IMR-90 (cell line): ENCODE data around the gene MPC1. TPM values are rescaled to one million over a fixed set of nuclear protein-coding genes. Genes with fewer than 3 reads are reported as not detected.

ENCODE experiments used
- ATAC-seq: fragments of 200-7000 bp; cut with Tn5 transposase; 2 replicates; pipeline ENCODE4 v1.9.1; 2020; ENCODE audit warnings: low read depth, mild to moderate bottlenecking, moderate library complexity
- BruUV-seq: library from RNA; stranded (reverse); fragments of 400-500 nt; replicated peaks from 2 replicates; lab custom pipeline; 2021; lab: Mats Ljungman, UMichigan
- CTCF ChIA-PET: fragments of 300-600 bp; formaldehyde crosslinking; extraction: SDS; loops from one replicate; lab custom pipeline; 2021; ENCODE audit warnings: antibody characterized with exemption; lab: Yijun Ruan, JAX
- POLR2A ChIA-PET: fragments of 300-600 bp; sonication (Branson Sonifier 250); formaldehyde crosslinking; loops from one replicate; lab custom pipeline; 2022; ENCODE audit warnings: antibody characterized with exemption; ENCODE audit not compliant: unreplicated experiment; lab: Charles Lee
- DNase-seq: peaks from one replicate; pipeline ENCODE4 v3.0.0; 2013
- H2AFZ ChIP-seq: replicated peaks from 2 replicates; pipeline ENCODE3; 2013; ENCODE audit warnings: low read length, mild to moderate bottlenecking; ENCODE audit not compliant: poor library complexity
- H2AK5ac ChIP-seq: 2 replicates; pipeline ENCODE4 v1.6.1; 2013; ENCODE audit warnings: low read depth, low read length, inconsistent platforms
- H2AK9ac ChIP-seq: replicated peaks from 2 replicates; pipeline ENCODE3; 2013; ENCODE audit warnings: mild to moderate bottlenecking, low read depth, low read length, moderate library complexity; ENCODE audit not compliant: poor library complexity
- H2BK120ac ChIP-seq: 2 replicates; pipeline ENCODE4 v1.6.1; 2013; ENCODE audit warnings: low read depth, low read length, inconsistent platforms
- H2BK15ac ChIP-seq: 3 replicates; pipeline ENCODE4 v1.6.1; 2013; ENCODE audit warnings: low read depth, low read length, inconsistent platforms
- H2BK20ac ChIP-seq: 2 replicates; pipeline ENCODE4 v1.6.1; 2013; ENCODE audit warnings: low read depth, mild to moderate bottlenecking, inconsistent platforms, low read length, moderate library complexity
- H2BK5ac ChIP-seq: 2 replicates; pipeline ENCODE4 v1.6.1; 2013; ENCODE audit warnings: mild to moderate bottlenecking, low read depth, low read length, inconsistent platforms; ENCODE audit not compliant: poor library complexity, severe bottlenecking
- H3K14ac ChIP-seq: replicated peaks from 2 replicates; pipeline ENCODE4 v1.6.1; 2013; ENCODE audit warnings: low read depth, low read length, inconsistent platforms
- H3K18ac ChIP-seq: 2 replicates; pipeline ENCODE4 v1.6.1; 2013; ENCODE audit warnings: low read depth, low read length, control low read depth
- H3K23ac ChIP-seq: 2 replicates; pipeline ENCODE4 v1.6.1; 2013; ENCODE audit warnings: low read depth, low read length, inconsistent platforms
- H3K27ac ChIP-seq: 2 replicates; pipeline ENCODE4 v1.5.1; 2013; ENCODE audit warnings: mild to moderate bottlenecking, control low read depth, low read length; ENCODE audit not compliant: insufficient read depth
- H3K27me3 ChIP-seq: 2 replicates; pipeline ENCODE4 v1.6.1; 2013; ENCODE audit warnings: low read length; ENCODE audit not compliant: control insufficient read depth, insufficient read depth
- H3K36me3 ChIP-seq: 2 replicates; pipeline ENCODE4 v1.6.1; 2013; ENCODE audit warnings: low read length, mixed read lengths; ENCODE audit not compliant: control insufficient read depth, insufficient read depth
- H3K4ac ChIP-seq: 2 replicates; pipeline ENCODE4 v1.6.1; 2013; ENCODE audit warnings: low read depth, low read length, inconsistent platforms
- H3K4me1 ChIP-seq: 2 replicates; pipeline ENCODE4 v1.6.1; 2013; ENCODE audit warnings: low read length, mixed read lengths; ENCODE audit not compliant: control insufficient read depth, insufficient read depth
- H3K4me2 ChIP-seq: 2 replicates; pipeline ENCODE4 v1.6.1; 2013; ENCODE audit warnings: low read depth, mild to moderate bottlenecking, control low read depth, low read length, moderate library complexity
- H3K4me3 ChIP-seq: 2 replicates; pipeline ENCODE4 v1.5.1; 2013; ENCODE audit warnings: low read depth, mild to moderate bottlenecking, control low read depth, low read length, moderate library complexity; ENCODE audit not compliant: insufficient read depth
- H3K56ac ChIP-seq: 2 replicates; pipeline ENCODE4 v1.6.1; 2013; ENCODE audit warnings: low read length, inconsistent platforms; ENCODE audit not compliant: insufficient read depth; ENCODE audit errors: extremely low read depth
- H3K79me1 ChIP-seq, 2 experiments: 2 replicates each; pipeline ENCODE4 v1.6.1; 2013; ENCODE audit warnings: low read length in 2 of 2, inconsistent platforms in 1 of 2, low read depth in 1 of 2
- H3K9ac ChIP-seq: 2 replicates; pipeline ENCODE4 v1.6.1; 2013; ENCODE audit warnings: low read depth, low read length, control low read depth
- H3K9me1 ChIP-seq: 2 replicates; pipeline ENCODE4 v1.6.1; 2013; ENCODE audit warnings: low read length, inconsistent platforms; ENCODE audit not compliant: insufficient read depth
- H3K9me3 ChIP-seq: 2 replicates; pipeline ENCODE4 v1.6.1; 2013; ENCODE audit warnings: low read length; ENCODE audit not compliant: control insufficient read depth, insufficient read depth
- H4K20me1 ChIP-seq: 2 replicates; pipeline ENCODE4 v1.6.1; 2013; ENCODE audit warnings: low read length, inconsistent platforms; ENCODE audit not compliant: insufficient read depth
- H4K5ac ChIP-seq: 2 replicates; pipeline ENCODE4 v1.6.1; 2013; ENCODE audit warnings: mild to moderate bottlenecking, low read depth, low read length, control low read depth
- H4K8ac ChIP-seq, 2 experiments: 2 replicates each; pipeline ENCODE4 v1.6.1; 2013; ENCODE audit warnings: low read depth in 2 of 2, low read length in 2 of 2, control low read depth in 1 of 2, inconsistent platforms in 1 of 2
- H4K91ac ChIP-seq: 2 replicates; pipeline ENCODE4 v1.6.1; 2013; ENCODE audit warnings: low read depth, low read length, inconsistent platforms; ENCODE audit not compliant: insufficient read depth
- FOS ChIP-seq: fragments of 150-350 bp; IDR thresholded peaks from 2 replicates; pipeline ENCODE4 v1.6.1; 2016; ENCODE audit warnings: low read depth, low read length
- WGBS, 2 experiments: methylation state at CpG; one replicate each; pipeline versions ENCODE4 v1.1.5 to v1.1.7; 2013; ENCODE audit warnings: missing lambda C conversion rate in 2 of 2; ENCODE audit not compliant: insufficient read length in 1 of 2; ENCODE audit errors: extremely low coverage in 2 of 2; 5-methylcytosine and 5-hydroxymethylcytosine counted together
- dilution Hi-C: fragments of 300-500 bp; cut with HindIII; formaldehyde crosslinking; loops from one replicate; pipeline ENCODE4 v1.14.3; 2018; ENCODE audit warnings: low sequenced_read_pairs; ENCODE audit not compliant: unreplicated experiment
- in situ Hi-C: fragments of 300-500 bp; cut with MboI; formaldehyde crosslinking; loops from 3 replicates; pipeline ENCODE4 v1.14.3; 2019; ENCODE audit warnings: low sequenced_read_pairs, inconsistent platforms, mixed read lengths
- intact Hi-C: fragments of 100-400 bp; cut with micrococcal nuclease; formaldehyde crosslinking; loops from 2 replicates; pipeline ENCODE4 v1.10.0; 2022
- polyA plus RNA-seq, 3 experiments: library from polyadenylated mRNA; depleted of rRNA; stranded (reverse); fragments of >200 nt; gene quantifications; 2 replicates each; pipeline ENCODE4 v1.2.3, GENCODE V29; 2012; ENCODE audit warnings: low replicate concordance in 1 of 3
- total RNA-seq: library from RNA; depleted of rRNA; stranded (reverse); fragments of >200 nt; gene quantifications from 2 replicates; pipeline ENCODE4 v1.2.3, GENCODE V29; 2012

MPC1 gene
- total and polyA plus RNA-seq, 2 of the 4 experiments (the other 2 are of a cell fraction) = 10.9 to 12.0 TPM

- no peak for ATAC-seq
- 85% methylated on average over 9 of the region's 49 CpGs; no CpG with 5 or more reads in 1 of the 2 experiments for WGBS, 2 experiments
- in situ Hi-C loops = no loop called here
These were observed 29.6 kb upstream of the MPC1 start for GRCh38 chr6:166412156-166412910.

More at GRCh38 chr6:166412156-166412910, 29.6 kb upstream of the MPC1 start:
- Histone ChIP-seq H3K27ac (no peak overlapping the region), H3K4me2 (no peak overlapping the region), H2AK9ac (no peak overlapping the region), H3K23ac (no peak overlapping the region), H2BK5ac (no peak overlapping the region), H3K4me1 (no peaks in the 10 kb centered on the region), H3K36me3 (peaks cover 52% of the 10 kb centered on the region), H3K4ac (no peak overlapping the region), H4K5ac (no peak overlapping the region), H4K91ac (no peak overlapping the region), H3K79me1 (0 out of 4 replicates have a peak, but pooled peaks cover 0 to 5% of the 10 kb centered on the region in 2 experiments), H3K9me3 (no peaks in the 10 kb centered on the region), H3K4me3 (no peak overlapping the region), H4K20me1 (peaks cover 3% of the 10 kb centered on the region), H4K8ac (no peak overlapping the region), H2BK120ac (no peak overlapping the region), H3K27me3 (no peaks in the 10 kb centered on the region), H3K9ac (no peak overlapping the region), H3K56ac (no peak overlapping the region), H2BK20ac (no peak overlapping the region), H2BK15ac (no peak overlapping the region), H3K18ac (no peak overlapping the region), H3K9me1 (peaks cover 5% of the 10 kb centered on the region), H3K14ac (no peak overlapping the region), H2AK5ac (no peak overlapping the region), H2AFZ (no peak overlapping the region)
- no TSS peak for BruUV-seq
- DNase-seq = no peak
- POLR2A ChIA-PET = no interaction called here
- intact Hi-C loops (no loop called here), dilution Hi-C loops (no loop called here)
- CTCF ChIA-PET = no interaction called here
- TF ChIP-seq FOS = no peak
